HG02642 (cell line): ENCODE results near the gene C9orf78.
"Not testable (repeated sequence)": the region's sequence is repeated elsewhere in the genome, so short reads cannot be mapped to it uniquely, and the experiment has no call there.

Experiments
- ATAC-seq: cut with Tn5 transposase; IDR thresholded peaks from one replicate; pipeline ENCODE4 v1.9.1; 2021; ENCODE audit warnings: mild to moderate bottlenecking; ENCODE audit not compliant: unreplicated experiment, poor library complexity

C9orf78 gene

GRCh38 chr9:129814432-129815223 lies 20.4 kb downstream of the C9orf78 start:
- ATAC-seq, result no peak

GRCh38 chr9:129813661-129814060 lies 21.4 kb downstream of the C9orf78 start:
- no peak for ATAC-seq

- ATAC-seq, result no peak
These were observed 22.7 kb downstream of the C9orf78 start for GRCh38 chr9:129812385-129812784.

- no peak for ATAC-seq
These were observed 23.1 kb downstream of the C9orf78 start for GRCh38 chr9:129811967-129812363.

- ATAC-seq, result no peak
These were observed 24.3 kb downstream of the C9orf78 start for GRCh38 chr9:129810788-129811187.

GRCh38 chr9:129810116-129810515 lies 25.0 kb downstream of the C9orf78 start:
- ATAC-seq, result no peak

- ATAC-seq, result no peak
These were observed 25.7 kb downstream of the C9orf78 start for GRCh38 chr9:129809346-129809745.

GRCh38 chr9:129806061-129806460 lies 29.0 kb downstream of the C9orf78 start:
- ATAC-seq, result no peak

GRCh38 chr9:129803676-129804060 lies 31.4 kb downstream of the C9orf78 start:
- ATAC-seq, result peak; percentile 10

GRCh38 chr9:129802833-129803675 lies 32.0 kb downstream of the C9orf78 start, which contains the start of gene TOR1B:
TSS of gene TOR1B (plus strand) at chr9:129803184. CDS start at chr9:129803213, 29 bp downstream.
- peak; percentile 89 for ATAC-seq

- no peak for ATAC-seq
These were observed 33.6 kb downstream of the C9orf78 start for GRCh38 chr9:129801504-129801903.

GRCh38 chr9:129798973-129799372 lies 36.1 kb downstream of the C9orf78 start:
- ATAC-seq, result no peak

- not testable (repeated sequence) for ATAC-seq
These were observed 39.0 kb downstream of the C9orf78 start for GRCh38 chr9:129796029-129796428.

- no peak for ATAC-seq
These were observed 40.5 kb downstream of the C9orf78 start for GRCh38 chr9:129794549-129794948.

- no peak for ATAC-seq
These were observed 48.6 kb downstream of the C9orf78 start for GRCh38 chr9:129786481-129786880.

- no peak for ATAC-seq
These were observed 49.2 kb downstream of the C9orf78 start for GRCh38 chr9:129785866-129786265.

GRCh38 chr9:129784970-129785369 lies 50.1 kb downstream of the C9orf78 start:
- ATAC-seq, result not testable (repeated sequence)

GRCh38 chr9:129783516-129784361 lies 51.3 kb downstream of the C9orf78 start:
- no peak for ATAC-seq

- ATAC-seq, result no peak
These were observed 53.1 kb downstream of the C9orf78 start for GRCh38 chr9:129781981-129782380.

GRCh38 chr9:129781131-129781530 lies 53.9 kb downstream of the C9orf78 start:
- no peak for ATAC-seq
